Activated CD4-positive, CD25-positive, alpha-beta regulatory T cell treated with anti-CD3 and anti-CD28 coated beads, Interleukin-2, amount 50 U/mL, for 24 hours (primary cell): Measurements from ENCODE around the gene SPOCK2.

Experiments used
- ATAC-seq, 2 donors: fragments of 150-1000 bp; cut with Tn5 transposase; one replicate each; pipeline ENCODE4 v1.10.0; 2021; ENCODE audit warnings: mild to moderate bottlenecking in 1 of 2, moderate library complexity in 1 of 2

The SPOCK2 gene

GRCh38 chr10:72069751-72070526, 18.4 kb downstream of the SPOCK2 start:
- ATAC-seq: no peak

GRCh38 chr10:72068901-72069446, 19.4 kb downstream of the SPOCK2 start:
- no peak for ATAC-seq

- ATAC-seq: no peak
Observed at GRCh38 chr10:72068126-72068765, 20.1 kb downstream of the SPOCK2 start.

GRCh38 chr10:72067463-72068125, 20.8 kb downstream of the SPOCK2 start:
- no peak for ATAC-seq

- no peak for ATAC-seq
Observed at GRCh38 chr10:72066318-72067284, 21.8 kb downstream of the SPOCK2 start.

GRCh38 chr10:72065439-72066025, 22.8 kb downstream of the SPOCK2 start:
- ATAC-seq: no peak

GRCh38 chr10:72063703-72064391, 24.5 kb downstream of the SPOCK2 start:
- ATAC-seq: peak in 1 of 2 donors; percentile 28

- no peak for ATAC-seq
Observed at GRCh38 chr10:72062832-72063702, 25.3 kb downstream of the SPOCK2 start.

GRCh38 chr10:72062382-72062781, 26.0 kb downstream of the SPOCK2 start:
- ATAC-seq: no peak

- no peak for ATAC-seq
Observed at GRCh38 chr10:72061930-72062329, 26.4 kb downstream of the SPOCK2 start.

- no peak for ATAC-seq
Observed at GRCh38 chr10:72061491-72061890, 26.9 kb downstream of the SPOCK2 start.

GRCh38 chr10:72059843-72060822, 28.2 kb downstream of the SPOCK2 start:
- no peak for ATAC-seq

GRCh38 chr10:72058989-72059842, 29.1 kb downstream of the SPOCK2 start:
- ATAC-seq: peak; percentile 59 to 76

- no peak for ATAC-seq
Observed at GRCh38 chr10:72058347-72058898, 29.9 kb downstream of the SPOCK2 start.

- ATAC-seq: no peak
Observed at GRCh38 chr10:72056932-72057751, 31.2 kb downstream of the SPOCK2 start.

- ATAC-seq: no peak
Observed at GRCh38 chr10:72056113-72056512, 32.2 kb downstream of the SPOCK2 start.

GRCh38 chr10:72053690-72054089, 34.7 kb downstream of the SPOCK2 start:
- no peak for ATAC-seq
